Choroid plexus epithelial cell (primary cell): ENCODE results near the gene KRT6A.

Experiments
- DNase-seq: peaks from one replicate; pipeline ENCODE4 v3.0.0-alpha.2; 2010; ENCODE audit warnings: low read depth
- H3K4me3 ChIP-seq: 2 replicates; pipeline ENCODE4 v1.5.1; 2011; ENCODE audit warnings: low read depth, mild to moderate bottlenecking, control low read depth, low read length, moderate library complexity
- CTCF ChIP-seq: conservative IDR thresholded peaks from 2 replicates; pipeline ENCODE4 v1.5.1; 2011; ENCODE audit warnings: low read depth, mild to moderate bottlenecking, control low read depth, inconsistent platforms, low read length, moderate library complexity

Gene KRT6A

GRCh38 chr12:52519826-52520662, 27.0 kb upstream of the KRT6A start, which contains the start of gene KRT5:
TSS of gene KRT5 (minus strand) at chr12:52520394. CDS start at chr12:52520296, 98 bp downstream.
- DNase-seq, result no peak
- TF ChIP-seq CTCF, result no peak
- H3K4me3 ChIP-seq, result no peak within 1 kb of the TSS

DNA sequence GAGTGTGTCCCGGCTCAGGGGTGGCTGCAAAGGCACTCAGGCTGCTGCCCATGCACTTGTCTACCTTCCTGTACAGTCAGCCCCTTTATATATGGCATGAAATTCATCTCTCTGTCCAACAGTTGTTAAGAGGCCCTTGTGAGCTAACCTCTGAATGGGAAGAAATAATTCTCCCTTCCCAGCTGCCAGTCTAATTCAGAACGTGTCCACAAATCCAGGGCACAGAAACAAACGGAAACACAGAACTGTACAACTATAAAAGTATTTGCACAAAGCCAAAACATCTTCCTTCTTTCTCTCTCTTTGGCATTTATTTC, 26.3 kb upstream of the KRT6A start:
- no peak for DNase-seq
- no peak for TF ChIP-seq CTCF
- H3K4me3 ChIP-seq, result no peak overlapping the region

- no peak overlapping the region for H3K4me3 ChIP-seq
- no peak for DNase-seq
- no peak for TF ChIP-seq CTCF
These were observed 25.7 kb upstream of the KRT6A start for GRCh38 chr12:52518574-52519386.

DNA sequence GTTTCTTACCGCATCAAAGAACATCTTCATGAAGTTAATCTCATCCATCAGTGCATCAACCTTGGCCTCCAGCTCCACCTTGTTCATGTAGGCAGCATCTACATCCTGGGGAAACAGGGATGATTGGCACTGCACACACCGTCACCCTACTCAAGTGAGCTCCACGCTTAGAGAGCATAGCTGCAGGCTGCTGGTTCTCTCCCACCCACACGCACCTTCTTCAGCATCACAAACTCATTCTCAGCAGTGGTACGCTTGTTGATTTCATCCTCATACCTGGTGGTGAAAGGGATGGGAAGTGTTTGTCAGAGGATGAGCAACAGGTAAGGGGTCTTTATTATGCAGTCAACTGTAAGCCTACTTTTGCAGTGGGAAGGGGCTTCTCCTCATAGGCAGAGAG, 24.8 kb upstream of the KRT6A start:
- DNase-seq, result no peak
- no peak for TF ChIP-seq CTCF
- H3K4me3 ChIP-seq, result no peak overlapping the region

DNA sequence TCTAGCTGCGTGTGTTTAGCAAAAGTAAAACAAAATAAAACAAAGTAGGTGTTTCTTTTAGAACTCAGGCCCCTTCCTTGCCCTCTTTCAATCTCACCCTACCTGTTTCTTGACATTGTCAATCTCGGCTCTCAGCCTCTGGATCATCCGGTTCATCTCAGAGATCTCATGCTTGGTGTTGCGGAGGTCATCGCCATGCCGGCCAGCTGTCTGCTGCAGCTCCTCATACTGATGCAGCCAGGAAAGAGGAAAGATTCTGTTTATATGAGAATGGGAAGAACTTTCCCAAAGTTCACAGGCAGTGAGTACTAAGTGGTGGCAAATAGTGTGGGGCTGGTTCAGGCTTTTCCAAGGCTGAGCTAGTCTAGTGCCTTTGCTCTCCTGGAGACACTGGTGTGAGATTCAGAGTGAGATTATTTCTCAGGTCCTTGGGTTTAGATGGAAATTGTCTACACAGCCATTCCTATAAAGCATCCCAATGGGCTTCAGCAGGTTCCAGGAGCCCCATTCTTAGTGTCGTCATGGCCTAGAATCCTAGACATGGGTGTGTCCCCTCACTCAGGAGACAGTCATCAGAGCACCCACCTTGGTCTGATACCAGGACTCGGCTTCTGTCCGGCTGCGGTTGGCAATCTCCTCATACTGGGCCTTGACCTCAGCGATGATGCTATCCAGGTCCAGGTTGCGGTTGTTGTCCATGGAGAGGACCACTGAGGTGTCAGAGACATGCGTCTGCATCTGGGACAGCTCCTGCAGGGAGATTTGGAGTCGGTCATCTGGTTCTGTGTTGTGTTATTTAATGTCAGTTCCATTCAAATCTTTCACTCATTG, 24.2 kb upstream of the KRT6A start:
- DNase-seq, result no peak
- TF ChIP-seq CTCF, result no peak
- H3K4me3 ChIP-seq, result no peak overlapping the region

- no peak for TF ChIP-seq CTCF
- DNase-seq, result no peak
- no peak overlapping the region for H3K4me3 ChIP-seq
These were observed 23.1 kb upstream of the KRT6A start for GRCh38 chr12:52515927-52516831.
